K562 (cell line): ENCODE results near the gene PTGIR. TPM values are rescaled to one million over a fixed set of nuclear protein-coding genes. Genes with fewer than 3 reads are reported as not detected.

ENCODE experiments used
- CBFA2T2 ChIP-seq: fragments of 450-650 bp; conservative IDR thresholded peaks from 2 replicates; pipeline ENCODE4 v1.6.1; 2017; ENCODE audit warnings: mild to moderate bottlenecking
- HDGF ChIP-seq: fragments of 450-650 bp; IDR thresholded peaks from 2 replicates; pipeline ENCODE4 v1.6.1; 2016
- KLF6 ChIP-seq: fragments of 250-450 bp; sonication (Bioruptor Pico); IDR thresholded peaks from 2 replicates; pipeline ENCODE4 v1.4.0; 2020; ENCODE audit warnings: mild to moderate bottlenecking, moderate library complexity, borderline replicate concordance
- MLX ChIP-seq, 2 experiments: fragments of 450-650 bp in 1 of 2; sonication (generic) in 1 of 2; formaldehyde crosslinking; conservative IDR thresholded peaks; 2 replicates each; pipeline versions ENCODE4 v1.4.0 to v1.8.1; 2020 to 2022; ENCODE audit warnings: mild to moderate bottlenecking in 1 of 2, missing genetic modification reagents in 1 of 2
- PKNOX1 ChIP-seq: fragments of 450-650 bp; IDR thresholded peaks from 2 replicates; pipeline ENCODE4 v1.6.1; 2016
- POLR2B ChIP-seq: fragments of 450-650 bp; IDR thresholded peaks from 2 replicates; pipeline ENCODE4 v1.6.1; 2018; ENCODE audit warnings: low read depth; ENCODE audit not compliant: partially characterized antibody
- RBBP5 ChIP-seq: fragments of 200-600 bp; sonication (generic); IDR thresholded peaks from 2 replicates; pipeline ENCODE4 v1.6.1; 2012; ENCODE audit warnings: borderline replicate concordance, mild to moderate bottlenecking, low read length, control low read depth, inconsistent platforms; ENCODE audit not compliant: insufficient read depth, poor library complexity, severe bottlenecking
- SP1 ChIP-seq: sonication (generic); formaldehyde crosslinking; IDR thresholded peaks from 2 replicates; pipeline ENCODE4 v1.8.1; 2022; ENCODE audit warnings: mild to moderate bottlenecking, missing genetic modification reagents
- TCF7 ChIP-seq: sonication (generic); IDR thresholded peaks from 2 replicates; pipeline ENCODE4 v1.6.1; 2016; ENCODE audit warnings: antibody characterized with exemption, borderline replicate concordance
- THRA ChIP-seq: fragments of 450-650 bp; IDR thresholded peaks from 2 replicates; pipeline ENCODE4 v1.6.1; 2017; ENCODE audit warnings: mild to moderate bottlenecking, moderate library complexity
- UBTF ChIP-seq, 2 experiments: IDR thresholded peaks; 2 replicates each; pipeline ENCODE4 v1.6.1; 2012; ENCODE audit warnings: improper control_type of control experiment in 2 of 2, low read depth in 2 of 2, low read length in 2 of 2, borderline replicate concordance in 1 of 2
- ZBTB5 ChIP-seq: fragments of 450-650 bp; IDR thresholded peaks from 2 replicates; pipeline ENCODE4 v1.6.1; 2017; ENCODE audit warnings: antibody characterized with exemption
- ZNF274 ChIP-seq: IDR thresholded peaks from 2 replicates; pipeline ENCODE4 v1.6.1; 2011; ENCODE audit warnings: low read depth, mild to moderate bottlenecking, low read length, moderate library complexity, borderline replicate concordance
- ZNF280B ChIP-seq: fragments of 250-450 bp; sonication (Bioruptor Pico); IDR thresholded peaks from 2 replicates; pipeline ENCODE4 v1.5.1; 2021; ENCODE audit warnings: mild to moderate bottlenecking
- ZNF316 ChIP-seq: fragments of 450-650 bp; IDR thresholded peaks from 2 replicates; pipeline ENCODE4 v1.6.1; 2016
- ZNF589 ChIP-seq: fragments of 200-800 bp; sonication (Bioruptor generic); IDR thresholded peaks from 2 replicates; pipeline ENCODE4 v1.6.1; 2016; ENCODE audit warnings: low read depth, missing genetic modification characterization, missing compliant biosample characterization
- polyA plus RNA-seq, 8 experiments: library from polyadenylated mRNA; depleted of rRNA in 4 of 8; stranded (reverse) in 5 of 8; unstranded in 3 of 8; fragments of >200 nt; fragmentation: Nextera tagmentation in 2 of 8; fragmentation: Illumina TruSeq in 1 of 8; extraction: Ambion mirVana in 2 of 8; extraction: Trizol in 1 of 8; gene quantifications; 2 replicates each; pipeline versions ENCODE4 v1.2.1 to v1.2.3, GENCODE V29; 2011 to 2014; ENCODE audit warnings: inconsistent platforms in 1 of 8, missing spikeins in 1 of 8
- total RNA-seq, 7 experiments: library from RNA; depleted of rRNA in 6 of 7; stranded (reverse); fragments of >200 nt in 6 of 7; fragmentation: Illumina TruSeq in 2 of 7; extraction: Trizol in 2 of 7; gene quantifications; 2 replicates each; pipeline versions ENCODE4 v1.2.1 to v1.2.3, GENCODE V29; 2011 to 2021; ENCODE audit warnings: low replicate concordance in 1 of 7

PTGIR gene
- total and polyA plus RNA-seq, 9 of the 15 experiments (the other 6 are each of a cell fraction or from before 2014, with no cell fraction given), result 0.11 to 3.4 (median 1.1) TPM; not detected in 1

GRCh38 chr19:46659151-46660007, 34.5 kb upstream of the PTGIR start (continued):
- TF ChIP-seq ZBTB5 (no peak), TCF7 (no peak), PKNOX1 (peak; percentile 50), ZNF589 (CRISPR knock-in tag) (no peak), THRA (no peak), UBTF (IDR thresholded peaks at IDR 0.05; ENCODE audit: borderline replicate concordance in 1 of 2, low read depth in 2 of 2, low read length in 2 of 2) (peak in 1 of 2 experiments; percentile 57; a peak in 1 of 4 replicates), ZNF274 (no peak), RBBP5 (peak; percentile 19), POLR2B (no peak), KLF6 (CRISPR knock-in tag) (no peak), HDGF (no peak), ZNF316 (no peak), MLX (CRISPR knock-in tag; conservative IDR thresholded peaks at IDR 0.05) (no peak), CBFA2T2 (peak; percentile 55), ZNF280B (no peak), SP1 (CRISPR knock-in tag) (peak; percentile 43; the same call in 1 of the 2 replicates)
